NCI-H510A (cell line): ENCODE data around the gene ZMYND8.
A peak's percentile ranks its signal among the peaks of the same experiment; 100 is the strongest.
"Not testable (repeated sequence)": the region's sequence is repeated elsewhere in the genome, so short reads cannot be mapped to it uniquely, and the experiment has no call there.

Experiments
- DNase-seq: peaks from one replicate; lab custom pipeline; 2025; lab: John Stamatoyannopoulos, UW

Gene ZMYND8

DNA sequence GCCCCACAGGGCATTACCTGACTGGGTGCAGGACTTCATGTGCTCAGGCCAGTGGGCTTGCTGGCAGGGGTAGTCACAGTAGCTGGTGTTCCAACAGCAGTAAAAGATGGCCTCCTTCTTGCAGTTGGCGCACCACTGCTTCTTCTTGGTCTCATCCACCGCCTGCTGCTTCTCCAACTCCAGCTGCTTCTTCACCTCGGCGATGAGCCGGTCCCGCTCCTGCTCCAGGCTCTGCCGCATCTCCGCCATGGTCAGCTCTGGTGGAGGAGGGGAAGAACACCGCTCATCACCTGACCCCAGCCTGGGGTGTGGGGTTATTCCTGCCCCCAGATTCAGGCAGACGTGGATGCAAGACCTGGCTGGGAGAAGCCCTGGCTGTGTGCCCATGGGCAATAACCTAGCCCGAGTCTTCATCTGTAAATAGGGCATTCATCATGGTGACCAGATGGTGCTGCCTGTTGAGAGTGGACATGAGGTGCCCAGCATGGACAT, 132.2 kb downstream of the ZMYND8 start:
- DNase-seq, result no peak

DNA sequence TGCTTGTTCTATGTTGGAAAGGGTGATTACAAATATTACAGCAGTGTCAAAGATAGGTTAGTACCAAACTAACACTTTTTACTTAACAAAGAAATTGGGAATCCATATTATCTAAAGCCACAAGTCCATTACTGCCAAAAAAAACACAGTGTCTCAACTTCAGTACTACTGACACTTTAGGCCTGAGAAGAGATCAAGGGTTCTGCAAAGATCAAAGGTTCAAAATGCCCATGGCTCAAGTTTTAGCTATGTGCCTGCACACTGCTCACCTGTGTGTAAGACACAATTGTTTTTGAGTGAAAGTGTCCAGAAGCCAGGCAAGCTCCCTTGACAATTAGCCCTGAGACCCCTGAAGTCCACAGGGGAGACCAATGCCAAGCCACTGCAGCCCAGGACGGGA, 132.6 kb downstream of the ZMYND8 start:
- no peak for DNase-seq

DNA sequence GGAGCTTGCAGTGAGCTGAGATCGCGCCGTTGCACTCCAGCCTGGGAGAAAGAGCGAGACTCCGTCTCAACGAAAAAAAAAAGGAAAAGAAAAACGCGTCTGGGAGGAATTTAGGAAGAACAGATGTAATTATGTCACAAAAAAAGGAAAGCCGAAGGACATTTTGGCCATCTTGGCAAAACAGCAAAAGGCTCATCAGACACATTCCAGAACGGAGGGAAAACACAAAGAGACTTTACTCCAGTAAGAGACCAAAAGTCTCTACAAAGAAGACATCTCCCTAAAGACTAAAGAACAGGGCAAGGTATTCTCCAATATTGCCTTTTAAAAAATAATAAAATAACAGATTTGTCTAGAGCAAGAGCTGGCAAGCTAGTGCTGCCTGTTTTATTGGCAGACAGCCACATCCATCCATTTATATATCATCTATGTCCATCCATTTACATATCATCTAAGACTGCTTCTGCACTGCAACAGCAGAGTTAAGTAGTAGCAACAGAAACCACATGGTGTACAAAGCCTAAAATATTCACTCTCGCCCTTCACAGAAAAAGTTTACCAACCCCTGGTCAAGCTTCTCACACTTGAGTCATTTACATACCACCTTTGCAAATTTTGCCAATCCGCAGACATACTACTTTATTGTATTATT, 133.9 kb downstream of the ZMYND8 start:
- DNase-seq, result no peak

DNA sequence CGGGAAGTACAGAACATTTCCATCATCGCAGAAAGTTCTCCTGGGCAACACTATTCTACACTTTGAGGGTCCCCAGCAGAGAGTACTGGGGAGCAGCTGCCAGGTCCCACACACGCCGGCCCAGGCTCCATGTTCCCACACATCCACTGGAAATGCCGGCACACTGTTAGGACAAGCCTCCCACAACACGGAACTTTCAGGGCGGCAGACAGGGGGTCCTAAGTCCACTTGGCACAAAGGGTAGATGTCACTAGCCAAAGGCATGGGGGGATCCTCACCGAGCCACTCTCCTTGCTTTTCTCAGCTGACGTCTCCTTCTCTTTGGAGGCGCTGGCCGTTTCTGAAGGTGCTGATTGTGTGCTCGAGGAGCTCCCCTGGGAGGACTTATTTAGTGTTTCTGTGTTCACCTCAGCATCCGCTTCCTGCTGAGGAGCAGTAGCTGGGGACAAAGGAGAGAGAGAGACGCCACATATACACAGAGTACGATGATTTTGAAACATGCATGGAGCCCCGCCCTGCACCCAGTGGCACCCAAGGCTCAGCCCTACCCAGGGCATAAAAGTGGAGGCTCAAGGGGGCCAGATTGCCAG, 135.4 kb downstream of the ZMYND8 start:
- DNase-seq, result no peak

DNA sequence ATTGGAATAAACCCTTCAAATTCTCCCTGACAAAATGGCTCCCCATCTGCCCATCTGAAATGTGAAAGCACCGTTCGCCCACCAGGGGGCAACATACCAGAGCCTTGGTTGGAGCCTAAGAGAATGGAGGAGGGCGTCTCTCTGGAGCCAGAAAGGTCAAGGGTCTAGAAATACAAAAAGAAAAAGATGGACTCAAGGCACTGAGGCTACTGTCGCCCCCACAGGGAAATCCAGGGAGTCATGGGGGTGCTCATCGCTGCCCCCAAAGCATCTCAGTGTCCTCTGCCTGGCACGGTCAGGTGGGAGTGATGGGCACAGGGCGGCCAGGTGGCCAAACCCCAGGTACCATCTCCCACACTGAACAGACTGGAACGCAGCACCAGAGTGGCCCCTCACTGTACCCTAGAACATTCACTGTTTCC, 136.3 kb downstream of the ZMYND8 start:
- no peak for DNase-seq

DNA sequence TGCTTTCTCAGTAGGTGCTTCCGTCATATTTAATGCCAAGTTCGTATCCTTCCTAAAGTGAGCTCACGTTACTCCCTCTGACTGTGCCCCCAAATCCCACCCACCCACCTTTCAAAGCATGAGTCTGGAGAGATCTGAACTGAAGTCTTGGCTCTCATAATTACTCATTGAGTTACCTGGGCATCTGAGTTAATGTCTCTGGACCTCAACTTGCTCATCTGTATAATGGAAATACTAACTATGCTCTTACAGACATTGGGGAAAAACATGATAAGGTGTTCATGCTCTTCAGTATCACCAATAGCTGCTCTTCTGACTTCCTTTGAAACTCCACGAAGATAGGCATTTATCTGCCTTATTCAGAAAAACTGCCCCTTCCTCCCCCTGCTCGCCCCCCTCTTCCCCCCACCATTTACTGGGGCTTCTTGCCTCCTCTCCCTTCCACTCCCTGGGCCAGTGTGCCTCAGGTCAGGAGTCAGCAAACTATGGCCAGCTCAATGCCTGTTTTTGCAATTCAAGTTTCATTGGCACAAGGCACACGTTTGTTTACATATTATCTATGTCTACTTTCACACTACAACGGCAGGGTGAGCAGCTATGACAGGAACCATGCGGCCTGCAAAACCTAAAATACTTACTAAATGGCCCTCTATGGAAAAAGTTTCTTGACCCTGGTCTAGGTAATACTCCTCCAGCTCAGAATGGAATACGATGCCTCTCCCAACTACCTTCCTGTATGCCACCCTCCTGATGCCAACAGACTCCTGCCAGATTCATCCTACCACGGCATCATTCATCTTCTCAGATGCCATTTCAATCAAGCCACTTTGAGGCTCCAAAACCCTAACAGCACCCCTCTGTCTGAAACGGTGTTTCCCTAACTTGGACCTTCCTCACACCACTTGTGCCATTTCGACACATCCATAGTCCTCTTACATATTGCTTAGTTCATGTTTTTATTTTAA, 138.7 kb downstream of the ZMYND8 start:
- DNase-seq, result no peak

DNA sequence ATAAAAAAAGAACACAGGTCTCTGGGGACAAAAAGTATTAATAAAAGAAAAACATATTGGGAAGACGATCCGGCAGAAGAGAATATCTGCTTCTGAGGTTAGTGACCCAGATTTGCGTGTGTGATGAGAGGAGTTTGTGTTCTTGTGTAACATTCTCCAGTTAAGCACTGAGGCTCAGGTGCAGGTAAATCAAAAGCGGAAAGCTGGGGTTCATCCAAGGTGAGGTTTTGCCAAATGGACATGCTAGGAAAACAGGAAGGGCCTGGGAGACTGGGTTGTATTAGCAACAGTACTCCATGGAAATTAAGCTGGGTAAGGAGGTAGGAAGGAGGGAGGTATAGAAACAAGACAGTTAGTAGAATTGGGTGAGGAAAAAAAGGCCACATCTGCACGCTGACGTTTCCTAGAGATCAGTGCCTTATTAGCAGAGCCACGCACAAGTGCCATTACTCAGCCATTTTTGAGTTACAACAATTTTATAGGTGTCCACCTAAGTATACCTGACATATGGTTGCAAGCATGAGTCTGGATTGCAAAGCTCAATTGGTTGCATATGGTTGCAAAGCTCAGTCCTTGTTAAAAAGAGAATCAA, 139.6 kb downstream of the ZMYND8 start:
- no peak for DNase-seq

DNA sequence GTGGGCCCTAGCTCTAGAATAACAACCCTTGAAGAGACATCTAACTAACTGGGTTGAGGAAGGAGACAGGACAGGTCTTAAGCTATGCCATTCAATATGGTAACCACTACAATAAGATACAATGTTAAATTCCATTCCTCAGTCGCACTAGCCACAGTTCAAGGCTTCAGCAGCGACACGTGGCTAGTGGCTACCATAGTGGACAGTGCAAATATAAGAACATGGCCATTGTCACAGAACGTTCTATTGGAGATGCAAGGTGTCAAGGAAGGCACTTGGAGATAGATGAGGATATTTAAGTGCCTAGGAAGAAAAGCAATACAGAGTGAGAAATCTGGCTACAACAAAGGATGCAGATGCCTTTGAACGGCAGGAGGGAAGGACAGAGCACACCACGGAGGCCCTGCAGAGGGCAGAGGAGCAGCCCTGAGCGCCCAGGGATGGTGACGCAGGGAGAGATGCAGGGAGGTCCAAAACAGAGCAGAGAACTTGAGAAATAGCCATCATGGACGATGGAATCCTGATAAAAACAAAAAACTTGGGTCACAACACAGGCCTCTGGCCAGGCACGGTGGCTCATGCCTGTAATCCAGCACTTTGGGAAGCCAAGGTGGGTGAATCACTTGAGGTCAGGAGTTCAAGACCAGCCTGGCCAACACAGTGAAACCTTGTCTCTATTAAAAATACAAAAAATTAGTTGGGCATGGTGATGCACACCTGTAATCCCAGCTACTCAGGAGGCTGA, 140.7 kb downstream of the ZMYND8 start:
- DNase-seq, result no peak

DNA sequence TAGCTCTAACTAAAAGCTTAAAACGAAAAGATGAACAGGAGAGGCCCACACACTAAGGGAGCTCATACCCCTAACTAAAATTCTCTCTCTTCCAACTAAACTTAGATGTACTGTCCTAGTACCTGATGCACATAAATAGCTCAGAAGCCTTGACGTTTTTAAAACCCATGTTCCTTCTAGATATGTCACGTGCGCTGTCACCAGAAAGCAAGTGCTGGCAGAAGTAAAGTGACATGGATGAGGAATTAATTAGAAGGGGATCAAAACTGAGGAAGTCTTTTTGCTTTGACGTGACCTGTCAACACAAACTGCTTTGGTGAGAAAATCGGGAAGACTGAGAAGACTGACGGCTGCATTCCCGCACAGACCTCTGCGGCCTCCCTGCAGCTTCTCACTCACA, 142.5 kb downstream of the ZMYND8 start:
- DNase-seq, result no peak

DNA sequence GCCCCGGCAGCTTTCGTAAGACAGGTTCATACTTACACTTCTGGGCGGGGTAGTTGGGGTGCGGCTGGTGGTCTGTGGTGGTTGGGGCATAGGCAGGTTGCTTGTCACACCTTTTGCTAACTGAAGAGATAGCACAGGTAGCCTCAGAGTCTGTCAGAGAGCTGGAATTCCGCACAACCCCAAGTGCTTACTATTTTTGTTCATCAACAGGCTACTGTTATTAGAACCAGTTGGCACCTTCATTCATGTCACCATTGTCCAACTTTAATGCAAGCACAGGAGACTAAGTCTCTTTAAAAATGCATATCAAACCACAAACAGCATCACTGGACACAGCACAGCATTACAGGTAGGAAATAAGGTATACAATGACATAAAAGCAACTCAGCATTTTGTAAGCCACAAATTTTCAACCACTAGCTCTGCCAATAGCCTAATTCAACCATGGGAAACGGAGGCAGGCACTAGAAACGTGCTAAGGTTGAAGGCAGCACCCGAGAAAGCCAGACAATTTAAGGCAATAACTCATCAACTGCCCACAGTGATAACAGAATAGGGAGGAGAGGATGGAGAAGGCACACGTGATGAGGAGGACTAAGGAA, 143.8 kb downstream of the ZMYND8 start:
- no peak for DNase-seq

DNA sequence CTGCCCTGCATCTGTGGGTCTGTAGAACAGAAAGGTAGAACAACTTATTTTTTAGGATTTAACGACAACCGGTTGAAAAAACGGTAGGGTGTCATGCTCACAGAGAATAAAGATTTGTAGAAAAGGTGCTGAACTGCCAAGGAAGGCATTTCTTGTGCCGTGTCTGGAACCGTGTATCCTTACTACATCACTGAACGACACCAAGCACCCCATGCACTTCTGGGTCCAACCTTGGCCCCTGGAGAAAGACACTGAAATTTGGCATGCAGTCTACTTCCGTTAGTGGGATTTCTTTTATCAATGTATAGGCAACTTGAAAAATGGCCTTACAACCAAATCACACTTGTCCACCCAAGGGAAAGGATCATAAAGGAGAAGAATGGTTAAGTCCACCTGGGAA, 145.5 kb downstream of the ZMYND8 start:
- DNase-seq, result no peak

DNA sequence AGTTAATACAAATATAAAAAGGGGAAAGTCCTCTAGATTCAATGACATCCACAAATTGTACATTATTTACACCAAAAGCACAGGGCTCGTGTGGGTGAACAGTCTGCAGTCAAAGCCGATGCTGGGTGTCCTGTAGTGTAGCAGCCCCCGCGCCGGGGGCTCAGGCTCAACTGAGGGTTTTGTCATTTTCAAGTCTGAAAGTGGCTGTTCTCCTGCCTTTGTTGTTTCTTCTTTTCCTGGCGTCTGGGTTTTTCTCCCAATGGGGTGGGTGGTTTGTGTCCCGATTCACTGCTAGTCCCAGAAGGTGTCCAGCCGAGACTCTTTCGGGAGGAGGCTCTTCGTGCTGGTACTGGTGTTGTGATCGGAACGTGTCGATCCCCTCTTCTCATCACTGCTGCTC, 146.0 kb downstream of the ZMYND8 start:
- DNase-seq, result no peak

DNA sequence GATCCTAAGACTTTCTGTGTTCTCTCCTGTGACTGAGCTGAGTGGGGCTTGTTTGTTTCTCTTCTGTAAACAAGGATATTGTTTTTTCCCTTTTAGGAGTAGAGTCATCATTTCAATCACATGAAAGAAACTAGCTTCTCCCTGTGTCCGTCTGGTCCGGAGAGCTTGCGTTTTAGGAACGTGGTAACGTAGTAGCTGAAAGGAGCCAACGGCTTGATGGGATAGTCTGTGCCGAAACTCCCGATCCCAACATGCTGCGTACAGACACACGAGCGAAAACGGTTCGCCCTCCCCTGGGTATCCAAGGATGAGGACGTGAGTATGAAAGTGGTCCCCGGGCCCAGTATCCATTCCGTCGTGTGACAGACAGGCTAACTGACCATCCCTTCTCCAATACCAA, 146.5 kb downstream of the ZMYND8 start:
- DNase-seq, result no peak

DNA sequence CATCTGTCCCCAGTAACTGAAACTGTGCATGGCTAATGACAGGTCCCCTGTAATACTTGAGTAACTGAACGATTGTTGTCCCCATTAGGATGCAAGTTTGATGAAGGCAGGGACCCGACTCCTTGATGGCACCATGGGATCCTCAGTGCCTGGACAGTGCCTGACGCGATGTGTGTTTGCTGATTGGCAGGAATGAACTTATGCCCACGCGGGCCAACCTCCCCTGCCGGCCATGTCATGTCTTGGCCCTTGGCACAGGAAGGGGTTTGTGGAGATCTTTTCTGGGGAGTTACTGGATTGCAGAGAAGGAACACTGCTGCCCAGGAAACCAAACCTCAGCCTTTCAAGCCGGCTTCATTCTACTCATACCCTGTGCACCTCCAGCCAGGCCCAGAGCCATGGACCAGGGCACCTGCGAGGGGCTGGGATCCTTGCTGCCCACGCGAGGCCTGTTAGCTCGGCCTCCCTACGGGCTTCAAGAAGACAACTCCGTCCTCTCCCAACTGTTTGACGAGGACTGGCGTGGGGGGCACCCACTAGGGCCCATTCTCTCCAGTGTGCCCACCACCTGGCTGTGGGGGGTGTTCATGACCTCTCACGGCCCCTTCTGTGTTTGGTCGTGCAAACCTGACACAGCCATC, 147.8 kb downstream of the ZMYND8 start:
- no peak for DNase-seq

DNA sequence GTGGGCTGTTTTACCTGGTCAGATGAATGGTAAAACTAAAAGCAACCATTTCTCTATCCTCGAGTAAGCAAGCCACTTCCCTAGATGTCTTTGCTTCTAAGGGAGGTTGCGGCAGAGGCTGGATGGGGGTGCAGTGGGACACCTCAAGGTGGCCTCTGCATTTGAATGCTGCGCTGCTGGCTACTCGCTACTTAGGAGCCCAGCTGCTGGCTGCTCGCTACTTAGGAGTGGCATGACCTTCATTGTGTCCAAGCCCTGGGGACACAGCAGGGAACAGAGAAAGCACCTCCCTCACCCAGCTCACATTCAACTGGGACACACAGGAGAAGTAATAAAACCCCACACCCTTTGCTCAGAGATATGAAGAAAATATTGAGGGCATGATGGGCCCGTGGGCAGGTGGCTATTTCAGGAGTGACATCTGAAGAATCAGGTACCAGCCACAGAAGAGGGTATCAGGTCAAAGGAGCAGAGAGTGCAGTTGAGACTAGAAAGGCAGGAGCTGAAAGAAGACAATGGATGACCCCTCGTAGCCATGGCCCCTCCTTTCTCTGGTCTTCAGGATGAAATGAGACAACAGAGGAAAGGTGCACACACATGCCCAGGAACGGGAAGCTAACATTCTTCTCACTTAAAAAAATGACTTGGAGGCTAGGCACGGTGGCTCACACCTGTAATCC, 149.4 kb downstream of the ZMYND8 start:
- no peak for DNase-seq

DNA sequence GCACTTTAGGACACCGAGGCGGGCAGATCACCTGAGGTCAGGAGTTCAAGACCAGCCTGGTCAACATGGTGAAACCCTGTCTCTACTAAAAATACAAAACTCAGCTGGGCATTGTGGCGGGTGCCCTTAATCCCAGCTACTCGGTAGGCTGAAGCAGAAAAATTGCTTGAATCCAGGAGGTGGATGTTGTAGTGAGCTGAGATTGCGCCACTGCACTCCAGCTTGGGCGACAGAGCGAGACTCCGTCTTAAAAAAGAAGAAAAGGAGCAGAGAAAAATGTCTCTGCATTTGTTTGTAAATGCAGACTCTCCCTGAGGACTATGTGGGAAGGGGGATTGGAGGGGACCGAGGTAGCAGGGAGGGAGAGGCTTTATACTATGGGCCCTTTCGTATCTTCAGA, 149.9 kb downstream of the ZMYND8 start:
- not testable (repeated sequence) for DNase-seq

DNA sequence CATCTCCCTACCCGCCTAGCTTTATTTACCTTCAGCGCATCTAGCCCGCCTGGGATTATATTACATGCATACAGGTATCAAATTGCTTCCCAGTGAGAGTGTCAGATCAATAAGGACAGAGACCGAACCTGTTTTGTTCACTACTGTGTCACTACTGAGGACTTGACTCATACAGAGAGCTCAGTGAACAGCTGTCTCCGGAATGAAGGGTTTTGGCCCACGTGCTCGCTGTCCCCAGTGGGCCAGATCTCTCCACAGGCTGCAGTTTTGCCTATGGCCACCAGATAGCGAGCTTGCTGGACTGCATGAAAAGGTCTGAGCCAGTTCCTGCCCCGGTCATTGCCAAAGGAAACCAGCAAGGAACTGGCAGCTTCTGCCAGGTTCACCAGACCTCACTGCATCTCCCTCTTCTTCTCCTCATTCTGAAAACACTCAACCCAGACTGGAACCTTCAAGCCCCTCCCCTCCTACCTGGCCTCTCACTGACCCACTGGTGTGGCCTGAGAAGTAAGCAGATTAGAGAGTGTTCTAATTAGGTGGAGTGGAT, 150.8 kb downstream of the ZMYND8 start:
- DNase-seq, result peak; percentile 88

DNA sequence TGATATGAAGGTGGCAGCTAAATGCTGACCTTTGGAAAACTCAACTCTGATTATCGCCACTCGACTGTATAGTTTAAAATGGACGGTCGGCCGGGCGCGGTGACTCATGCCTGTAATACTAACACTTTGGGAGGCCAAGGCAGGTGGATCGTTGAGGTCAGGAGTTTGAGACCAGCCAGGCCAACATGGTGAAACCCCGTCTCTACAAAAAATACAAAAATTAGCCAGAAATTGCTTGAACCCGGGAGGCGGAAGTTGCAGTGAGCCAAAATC, 151.7 kb downstream of the ZMYND8 start:
- not testable (repeated sequence) for DNase-seq

DNA sequence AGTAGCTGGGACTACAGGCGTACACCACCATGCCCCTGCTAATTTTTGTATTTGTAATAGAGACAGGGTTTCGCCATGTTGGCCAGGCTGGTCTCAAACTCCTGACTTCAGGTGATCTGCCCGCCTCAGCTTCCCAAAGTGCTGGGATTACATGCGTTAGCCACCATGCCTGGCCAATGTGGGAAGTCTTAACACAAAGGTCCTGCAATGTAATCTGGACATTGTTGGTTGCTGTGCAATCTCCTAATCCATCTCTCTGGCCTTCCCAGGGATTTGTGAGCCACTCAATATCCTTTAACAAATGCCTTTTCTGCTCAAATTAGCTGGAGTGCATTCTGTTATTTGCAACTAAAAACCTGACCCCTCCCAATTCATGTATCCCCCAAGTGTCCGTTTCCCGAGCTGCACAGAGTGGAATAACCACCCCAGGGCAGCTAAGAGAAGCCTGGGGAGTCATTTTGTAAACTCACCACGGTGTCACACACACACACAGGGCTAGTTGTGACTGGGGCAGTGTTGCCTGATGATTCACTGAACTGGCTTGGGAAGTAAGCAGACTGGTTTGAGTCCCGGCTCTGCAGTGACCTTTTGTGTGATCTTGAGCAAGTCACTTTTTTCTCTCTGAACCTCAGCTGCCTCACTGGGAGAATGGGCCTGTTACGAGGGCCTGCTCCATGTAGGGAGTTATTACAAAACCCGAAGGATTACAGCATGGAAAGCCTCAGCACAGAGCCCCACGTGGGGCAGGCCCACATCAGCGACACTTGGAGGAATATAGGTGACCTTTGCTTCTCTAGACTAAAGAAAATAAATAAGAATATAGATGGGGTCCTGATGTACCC, 152.3 kb downstream of the ZMYND8 start:
- DNase-seq, result no peak
